ENCODE results near the gene TMOD2. TPM values are rescaled to one million over a fixed set of nuclear protein-coding genes. Genes with fewer than 3 reads are reported as not detected.

TMOD2 gene
- 2.3 and 4.1 TPM in 2 replicates for total RNA-seq

GRCh38 chr15:51750792-51751696 is at the start of gene TMOD2:
TSS of gene TMOD2 (plus strand) at chr15:51751597. CDS start at chr15:51766442, 14,845 bp downstream.

GRCh38 chr15:51737522-51738305 is 13.7 kb upstream of the TMOD2 start, which contains the start of gene LYSMD2:
TSS of gene LYSMD2 (minus strand) at chr15:51737655. CDS start at chr15:51737622, 33 bp downstream.

GRCh38 chr15:51829376-51830275 is 78.2 kb downstream of the TMOD2 start, which contains the start of gene TMOD3:
TSS of gene TMOD3 (plus strand) at chr15:51829653. CDS start at chr15:51862885, 33,232 bp downstream.

Other genes starting within 250 kb of the TMOD2 start
- gene DMXL2, start 128.8 kb upstream of the TMOD2 start, total RNA-seq = 12.7 and 18.2 TPM in 2 replicates
- not detected in 2 replicates for gene SCG3, start 70.1 kb upstream of the TMOD2 start, total RNA-seq
- gene LYSMD2, start 13.9 kb upstream of the TMOD2 start, total RNA-seq = 11.1 and 18.8 TPM in 2 replicates
- 56.8 and 70.8 TPM in 2 replicates for gene TMOD3, start 78.1 kb downstream of the TMOD2 start, total RNA-seq
- 28.6 and 43.9 TPM in 2 replicates for gene LEO1, start 220.2 kb downstream of the TMOD2 start, total RNA-seq